SK-N-SH (cell line): ENCODE measurements around the gene ZNF575. TPM values are rescaled to one million over a fixed set of nuclear protein-coding genes. Genes with fewer than 3 reads are reported as not detected.

Experiments
- CTCF ChIA-PET: fragments of 300-600, 350-600 bp; formaldehyde crosslinking; extraction: SDS; loops from one replicate; lab custom pipeline; 2021; lab: Yijun Ruan, JAX
- POLR2A ChIA-PET: fragments of 350-600 bp; sonication (Branson Sonifier 250); formaldehyde crosslinking; extraction: SDS; loops from one replicate; lab custom pipeline; 2020; ENCODE audit warnings: antibody characterized with exemption, inconsistent platforms; lab: Yijun Ruan, JAX
- DNase-seq: peaks from one replicate; pipeline ENCODE4 v3.0.0; 2012
- H2AFZ ChIP-seq: fragments of 200-600 bp; sonication (generic); 2 replicates; pipeline ENCODE4 v1.8.1; 2016; ENCODE audit warnings: antibody characterized with exemption, mild to moderate bottlenecking, low read depth
- H3F3A ChIP-seq: fragments of 200-600 bp; sonication (generic); replicated peaks from 2 replicates; pipeline ENCODE3; 2016; ENCODE audit warnings: antibody characterized with exemption, mild to moderate bottlenecking; ENCODE audit not compliant: insufficient read depth
- H3K27ac ChIP-seq, 2 experiments: fragments of 200-500 bp in 1 of 2; fragments of 200-600 bp in 1 of 2; sonication (Bioruptor generic) in 1 of 2; sonication (generic), shearing (Covaris generic) in 1 of 2; 2 replicates each; pipeline versions ENCODE4 v1.5.1 to v1.6.1; 2014 to 2016; ENCODE audit warnings: low read depth in 2 of 2, inconsistent platforms in 1 of 2, low read length in 1 of 2, mild to moderate bottlenecking in 1 of 2, mixed read lengths in 1 of 2
- H3K27me3 ChIP-seq: fragments of 200-600 bp; sonication (generic), shearing (Covaris generic); 2 replicates; pipeline ENCODE4 v1.6.1; 2016; ENCODE audit warnings: mixed run types; ENCODE audit not compliant: insufficient read depth
- H3K36me3 ChIP-seq, 2 experiments: fragments of 200-500 bp in 1 of 2; fragments of 200-600 bp in 1 of 2; sonication (Bioruptor generic) in 1 of 2; sonication (generic) in 1 of 2; replicated peaks in 1 of 2; 2 replicates each; pipeline versions ENCODE3 to v1.5.1; 2014 to 2016; ENCODE audit warnings: low read length in 1 of 2, mild to moderate bottlenecking in 1 of 2; ENCODE audit not compliant: insufficient read depth in 2 of 2, control insufficient read depth in 1 of 2
- H3K4me1 ChIP-seq, 2 experiments: fragments of 200-500 bp in 1 of 2; fragments of 200-600 bp in 1 of 2; sonication (Bioruptor generic) in 1 of 2; sonication (generic), shearing (Covaris generic) in 1 of 2; 2 replicates each; pipeline versions ENCODE4 v1.5.1 to v1.6.1; 2014 to 2016; ENCODE audit warnings: low read depth in 1 of 2, low read length in 1 of 2, mixed run types in 1 of 2; ENCODE audit not compliant: insufficient read depth in 2 of 2, control insufficient read depth in 1 of 2
- H3K4me2 ChIP-seq: fragments of 200-600 bp; sonication (generic), shearing (Covaris generic); 2 replicates; pipeline ENCODE4 v1.6.1; 2017; ENCODE audit warnings: mixed run types
- H3K4me3 ChIP-seq, 2 experiments: fragments of 200-500 bp in 1 of 2; fragments of 200-600 bp in 1 of 2; sonication (Bioruptor generic) in 1 of 2; sonication (generic), shearing (Covaris generic) in 1 of 2; 2 replicates each; pipeline versions ENCODE4 v1.5.1 to v1.8.1; 2014 to 2016; ENCODE audit warnings: low read depth in 2 of 2, inconsistent platforms in 1 of 2, low read length in 1 of 2, mild to moderate bottlenecking in 1 of 2, mixed read lengths in 1 of 2, moderate library complexity in 1 of 2
- H3K79me2 ChIP-seq: fragments of 200-600 bp; sonication (generic); 2 replicates; pipeline ENCODE4 v1.8.1; 2017; ENCODE audit warnings: mild to moderate bottlenecking; ENCODE audit not compliant: insufficient read depth
- H3K9ac ChIP-seq: fragments of 200-600 bp; sonication (generic); 2 replicates; pipeline ENCODE4 v1.6.1; 2017; ENCODE audit warnings: mixed run types
- H3K9me2 ChIP-seq: fragments of 200-600 bp; sonication (generic); 2 replicates; pipeline ENCODE4 v1.6.1; 2017; ENCODE audit warnings: mixed run types
- H3K9me3 ChIP-seq: fragments of 200-600 bp; sonication (generic); 2 replicates; pipeline ENCODE4 v1.6.1; 2017; ENCODE audit warnings: mixed run types, mild to moderate bottlenecking, moderate library complexity
- H4K20me1 ChIP-seq: fragments of 200-600 bp; sonication (generic); 2 replicates; pipeline ENCODE4 v1.6.1; 2017; ENCODE audit warnings: mild to moderate bottlenecking, mixed run types; ENCODE audit not compliant: insufficient read depth
- CHD2 ChIP-seq: fragments of 150-350 bp; IDR thresholded peaks from 2 replicates; pipeline ENCODE4 v1.6.1; 2018; ENCODE audit warnings: low read length; ENCODE audit not compliant: partially characterized antibody
- CTCF ChIP-seq: fragments of 200-600 bp; sonication (generic); IDR thresholded peaks from 2 replicates; pipeline ENCODE4 v1.6.1; 2017; ENCODE audit warnings: antibody characterized with exemption, mild to moderate bottlenecking, moderate library complexity
- EZH2phosphoT487 ChIP-seq: fragments of 200-600 bp; sonication (generic); IDR thresholded peaks from 2 replicates; pipeline ENCODE4 v1.6.1; 2017; ENCODE audit warnings: low read depth, mixed run types, mild to moderate bottlenecking, antibody characterized with exemption, moderate library complexity, borderline replicate concordance
- FOXJ3 ChIP-seq: sonication (generic); formaldehyde crosslinking; IDR thresholded peaks from 2 replicates; pipeline ENCODE4 v1.5.1; 2020; ENCODE audit warnings: mild to moderate bottlenecking, missing genetic modification reagents
- GABPA ChIP-seq: IDR thresholded peaks from 2 replicates; pipeline ENCODE4 v1.4.0; 2012; ENCODE audit warnings: low read depth, mild to moderate bottlenecking
- IRF3 ChIP-seq: fragments of 150-350 bp; IDR thresholded peaks from 2 replicates; pipeline ENCODE4 v1.6.1; 2016; ENCODE audit warnings: mild to moderate bottlenecking, low read depth, low read length
- MAX ChIP-seq: IDR thresholded peaks from 2 replicates; pipeline ENCODE4 v1.4.0; 2012; ENCODE audit warnings: low read depth
- NFIC ChIP-seq: IDR thresholded peaks from 2 replicates; pipeline ENCODE4 v1.4.0; 2012; ENCODE audit warnings: borderline replicate concordance
- NRF1 ChIP-seq: IDR thresholded peaks from 2 replicates; pipeline ENCODE4 v1.6.1; 2012; ENCODE audit warnings: low read depth, mild to moderate bottlenecking, low read length
- PBX3 ChIP-seq: IDR thresholded peaks from 2 replicates; pipeline ENCODE4; 2012
- RCOR1 ChIP-seq: fragments of 150-350 bp; IDR thresholded peaks from 2 replicates; pipeline ENCODE4 v1.6.1; 2017; ENCODE audit warnings: antibody characterized with exemption, low read length
- REST ChIP-seq: IDR thresholded peaks from 2 replicates; pipeline ENCODE4 v1.6.1; 2012; ENCODE audit warnings: mild to moderate bottlenecking, low read depth, low read length, moderate library complexity
- RXRA ChIP-seq: IDR thresholded peaks from 2 replicates; pipeline ENCODE4 v1.4.0; 2012; ENCODE audit warnings: low read depth, mild to moderate bottlenecking, borderline replicate concordance
- SIN3A ChIP-seq: IDR thresholded peaks from 2 replicates; pipeline ENCODE4 v1.6.1; 2012; ENCODE audit warnings: low read depth, mild to moderate bottlenecking, low read length, moderate library complexity, borderline replicate concordance
- SMC3 ChIP-seq: IDR thresholded peaks from 2 replicates; pipeline ENCODE4 v1.6.1; 2012; ENCODE audit warnings: low read depth, low read length, improper control_type of control experiment
- TEAD4 ChIP-seq: IDR thresholded peaks from 2 replicates; pipeline ENCODE4 v1.4.0; 2012; ENCODE audit warnings: mild to moderate bottlenecking, borderline replicate concordance; ENCODE audit not compliant: insufficient read depth
- USF1 ChIP-seq: IDR thresholded peaks from 2 replicates; pipeline ENCODE4 v1.4.0; 2012; ENCODE audit warnings: low read depth, borderline replicate concordance
- USF2 ChIP-seq: fragments of 150-350 bp; IDR thresholded peaks from 2 replicates; pipeline ENCODE4 v1.6.1; 2017; ENCODE audit warnings: antibody characterized with exemption, low read length, low read depth, borderline replicate concordance
- YY1 ChIP-seq: IDR thresholded peaks from 2 replicates; pipeline ENCODE4 v1.4.0; 2012; ENCODE audit warnings: low read depth, mild to moderate bottlenecking
- ZBTB33 ChIP-seq: IDR thresholded peaks from 2 replicates; pipeline ENCODE4 v1.4.0; 2012; ENCODE audit warnings: low read depth, borderline replicate concordance
- WGBS: methylation state at CpG from one replicate; pipeline ENCODE4 v1.1.6; 2017; ENCODE audit warnings: low lambda C conversion rate; 5-methylcytosine and 5-hydroxymethylcytosine counted together
- polyA plus RNA-seq, 3 experiments: library from polyadenylated mRNA; depleted of rRNA; stranded (reverse); fragments of >200 nt; gene quantifications; 2 replicates each; pipeline ENCODE4 v1.2.3, GENCODE V29; 2012

Gene ZNF575
- polyA plus RNA-seq, 1 of the 3 experiments (the other 2 are of a cell fraction), result 1.0 TPM

- H4K20me1 ChIP-seq, result no peaks in the 10 kb centered on the region
- no peaks in the 10 kb centered on the region for H3K9me2 ChIP-seq
These were observed 25.1 kb upstream of the ZNF575 start for GRCh38 chr19:43507880-43508279.

More at GRCh38 chr19:43507880-43508279, 25.1 kb upstream of the ZNF575 start:
- Histone ChIP-seq H3K36me3 (peaks cover 10 to 11% of the 10 kb centered on the region in 2 experiments), H3K27me3 (no peaks in the 10 kb centered on the region), H3K4me2 (no peak overlapping the region), H3K9ac (no peak overlapping the region), H3K4me3 (no peak overlapping the region), H3F3A (peaks cover 14% of the 10 kb centered on the region), H3K79me2 (no peaks in the 10 kb centered on the region), H3K27ac (no peak overlapping the region), H3K4me1 (peaks cover 3 to 4% of the 10 kb centered on the region in 2 experiments; a peak in 1 of 4 replicates), H3K9me3 (no peaks in the 10 kb centered on the region), H2AFZ (no peak overlapping the region)
- DNase-seq, result no peak
- WGBS, result 81% methylated on average over 2 of the region's 2 CpGs
- TF ChIP-seq NFIC (no peak), USF2 (no peak), GABPA (no peak), REST (no peak), MAX (no peak), RCOR1 (no peak), SIN3A (no peak), YY1 (no peak), EZH2phosphoT487 (no peak), SMC3 (no peak), TEAD4 (no peak), PBX3 (no peak), USF1 (no peak), CTCF (no peak), CHD2 (no peak), ZBTB33 (no peak), NRF1 (no peak), RXRA (no peak), FOXJ3 (CRISPR knock-in tag) (no peak), IRF3 (no peak)
- ChIA-PET CTCF (interaction anchor here (1.2 to 2.7 kb wide), 2 partner anchors 17 to 61 kb away, joined by 3 to 11 read pairs; no protein-coding TSS in a partner anchor), POLR2A (no interaction called here)
